Ishikawa (cell line): ENCODE data around the gene ARHGEF3.

Source experiments
- EP300 ChIP-seq: IDR thresholded peaks from 2 replicates; pipeline ENCODE4 v1.6.1; 2012; ENCODE audit warnings: borderline replicate concordance
- FOXM1 ChIP-seq: IDR thresholded peaks from 2 replicates; pipeline ENCODE4 v1.6.1; 2012; ENCODE audit warnings: low read depth, borderline replicate concordance

DNA sequence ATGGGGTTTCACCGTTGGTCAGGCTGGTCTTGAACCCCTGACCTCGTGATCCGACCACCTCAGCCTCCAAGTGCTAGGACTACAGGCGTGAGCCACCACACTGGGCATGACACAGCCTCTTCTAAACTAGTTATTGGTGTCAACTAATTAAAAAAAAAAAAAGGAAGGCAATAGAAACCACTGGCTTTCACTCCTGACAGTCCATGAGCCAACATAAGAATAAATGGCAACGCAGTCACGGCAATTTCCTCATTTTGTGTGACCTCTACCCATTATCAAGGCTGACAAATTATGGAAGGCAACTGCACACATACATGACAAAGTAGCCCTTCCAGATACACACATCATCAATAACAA lies 5.9 kb downstream of the ARHGEF3 start:
- TF ChIP-seq FOXM1 (no peak), EP300 (no peak)
